B cell (primary cell): ENCODE data around the gene FAM161B. TPM values are rescaled to one million over a fixed set of nuclear protein-coding genes. Genes with fewer than 3 reads are reported as not detected.

Experiments used
- ATAC-seq: fragments of 200-7000 bp; cut with Tn5 transposase; one replicate; pipeline ENCODE4 v1.10.0; 2021; ENCODE audit warnings: low read depth, mild to moderate bottlenecking, moderate number of reproducible peaks, moderate library complexity
- CTCF ChIA-PET: fragments of 350-600 bp; sonication (Branson Sonifier 250); formaldehyde crosslinking; loops from one replicate; lab custom pipeline; 2021; ENCODE audit warnings: antibody characterized with exemption, inconsistent platforms; lab: Charles Lee
- POLR2A ChIA-PET: fragments of 350-600 bp; sonication (Branson Sonifier 250); formaldehyde crosslinking; loops from one replicate; lab custom pipeline; 2021; ENCODE audit warnings: antibody characterized with exemption; lab: Charles Lee
- DNase-seq: peaks from one replicate; pipeline ENCODE4 v3.0.0; 2013
- H2AFZ ChIP-seq: 2 replicates; pipeline ENCODE4 v1.6.1; 2012; ENCODE audit warnings: mild to moderate bottlenecking, low read depth, low read length; ENCODE audit not compliant: insufficient read depth, poor library complexity, severe bottlenecking
- H3K27ac ChIP-seq, 2 donors: 1 replicate in 1 of 2; 2 replicates in 1 of 2; pipeline ENCODE4 v1.5.1; 2012 to 2013; ENCODE audit warnings: low read length in 2 of 2, mild to moderate bottlenecking in 2 of 2, moderate library complexity in 1 of 2
- H3K27me3 ChIP-seq, 4 experiments: fragments of 200-600 bp in 1 of 4; sonication (generic) in 1 of 4; replicated peaks in 1 of 4; 1 replicate in 2 of 4; 2 replicates in 2 of 4; pipeline versions ENCODE4 v1.6.1 to v1.7.0; 2013 to 2016; ENCODE audit warnings: low read length in 3 of 4, mild to moderate bottlenecking in 2 of 4, mixed read lengths in 1 of 4, moderate library complexity in 1 of 4; ENCODE audit not compliant: insufficient read depth in 4 of 4, control insufficient read depth in 3 of 4; ENCODE audit errors: control extremely low read depth in 1 of 4
- H3K36me3 ChIP-seq, 2 experiments: replicated peaks in 1 of 2; 1 replicate in 1 of 2; 2 replicates in 1 of 2; pipeline versions ENCODE4 v1.6.1 to v1.7.1; 2013; ENCODE audit warnings: low read length in 1 of 2; ENCODE audit not compliant: insufficient read depth in 2 of 2, control insufficient read depth in 1 of 2; ENCODE audit errors: control extremely low read depth in 1 of 2, extremely low read depth in 1 of 2
- H3K4me1 ChIP-seq, 2 donors: fragments of 200-600 bp in 1 of 2; sonication (generic) in 1 of 2; 1 replicate in 1 of 2; 2 replicates in 1 of 2; pipeline versions ENCODE4 v1.5.1 to v1.6.1; 2013 to 2017; ENCODE audit warnings: low read length in 2 of 2; ENCODE audit not compliant: control insufficient read depth in 2 of 2, insufficient read depth in 2 of 2
- H3K4me2 ChIP-seq: replicated peaks from 2 replicates; pipeline ENCODE3; 2012; ENCODE audit warnings: mild to moderate bottlenecking, low read depth, low read length; ENCODE audit not compliant: poor library complexity, severe bottlenecking
- H3K4me3 ChIP-seq, 5 experiments: fragments of 200-600 bp in 1 of 5; sonication (generic) in 1 of 5; 1 replicate in 3 of 5; 2 replicates in 2 of 5; pipeline versions ENCODE4 v1.5.1 to v1.7.0; 2011 to 2016; ENCODE audit warnings: low read length in 4 of 5, mild to moderate bottlenecking in 4 of 5, low read depth in 2 of 5, control low read depth in 1 of 5, moderate library complexity in 1 of 5; ENCODE audit not compliant: insufficient read depth in 1 of 5; ENCODE audit errors: control extremely low read depth in 1 of 5, extremely low read depth in 1 of 5
- H3K79me2 ChIP-seq: fragments of 200-600 bp; sonication (generic); one replicate; pipeline ENCODE4 v1.6.0; 2016; ENCODE audit warnings: low read length; ENCODE audit not compliant: control insufficient read depth, insufficient read depth
- H3K9ac ChIP-seq: fragments of 200-600 bp; sonication (generic); 2 replicates; pipeline ENCODE4 v1.6.1; 2017; ENCODE audit warnings: mild to moderate bottlenecking, low read length, moderate library complexity
- H3K9me3 ChIP-seq, 3 donors: one replicate each; pipeline versions ENCODE4 v1.6.1 to v1.7.1; 2013; ENCODE audit warnings: low read length in 2 of 3; ENCODE audit not compliant: control insufficient read depth in 2 of 3, insufficient read depth in 1 of 3; ENCODE audit errors: control extremely low read depth in 1 of 3
- H4K20me1 ChIP-seq: 2 replicates; pipeline ENCODE4 v1.6.0; 2012; ENCODE audit warnings: mild to moderate bottlenecking, low read length; ENCODE audit not compliant: insufficient read depth, control insufficient read depth, poor library complexity, severe bottlenecking
- H3K27ac Mint-ChIP-seq: one replicate; pipeline ENCODE4 v1.8.0; 2021; ENCODE audit warnings: mixed read lengths
- H3K27me3 Mint-ChIP-seq: one replicate; pipeline ENCODE4 v1.8.0; 2021; ENCODE audit warnings: mixed read lengths
- H3K4me1 Mint-ChIP-seq: one replicate; pipeline ENCODE4 v1.8.0; 2021; ENCODE audit warnings: mixed read lengths
- H3K4me3 Mint-ChIP-seq: one replicate; pipeline ENCODE4 v1.8.0; 2021; ENCODE audit warnings: mixed read lengths
- H3K9me3 Mint-ChIP-seq: one replicate; pipeline ENCODE4 v1.8.0; 2022; ENCODE audit warnings: mixed read lengths; ENCODE audit not compliant: insufficient read depth
- EZH2 ChIP-seq: IDR thresholded peaks from 2 replicates; pipeline ENCODE4 v1.6.1; 2012; ENCODE audit warnings: borderline replicate concordance, low read depth, mild to moderate bottlenecking, moderate library complexity, low read length; ENCODE audit not compliant: insufficient read depth, poor library complexity, severe bottlenecking
- WGBS: methylation state at CpG from one replicate; pipeline ENCODE4 v1.1.5; 2013; ENCODE audit warnings: missing lambda C conversion rate; ENCODE audit not compliant: insufficient coverage; 5-methylcytosine and 5-hydroxymethylcytosine counted together
- intact Hi-C: fragments of 100-400 bp; cut with micrococcal nuclease; formaldehyde crosslinking; loops from one replicate; pipeline ENCODE4 v1.10.0; 2022
- polyA plus RNA-seq: library from polyadenylated mRNA; depleted of rRNA; stranded (reverse); fragments of >200 nt; gene quantifications from 2 replicates; pipeline ENCODE4 v1.2.3, GENCODE V29; 2012
- total RNA-seq, 2 donors: library from RNA; stranded (reverse); fragments of 120-200 nt in 1 of 2; gene quantifications; 1 replicate in 1 of 2; 2 replicates in 1 of 2; pipeline versions ENCODE4 v1.2.3 to v1.2.4, GENCODE V29; 2013 to 2022
- TF ChIP-seq, protein P1 (sequence below): fragments of 200-600 bp; IDR thresholded peaks from one replicate; pipeline ENCODE4 v1.8.0; 2022; ENCODE audit warnings: antibody characterized with exemption, mild to moderate bottlenecking

Gene FAM161B
- total and polyA plus RNA-seq, 2 donors (not counting 1 experiment from before 2014, with no cell fraction given): 1.6 to 5.9 TPM

DNA sequence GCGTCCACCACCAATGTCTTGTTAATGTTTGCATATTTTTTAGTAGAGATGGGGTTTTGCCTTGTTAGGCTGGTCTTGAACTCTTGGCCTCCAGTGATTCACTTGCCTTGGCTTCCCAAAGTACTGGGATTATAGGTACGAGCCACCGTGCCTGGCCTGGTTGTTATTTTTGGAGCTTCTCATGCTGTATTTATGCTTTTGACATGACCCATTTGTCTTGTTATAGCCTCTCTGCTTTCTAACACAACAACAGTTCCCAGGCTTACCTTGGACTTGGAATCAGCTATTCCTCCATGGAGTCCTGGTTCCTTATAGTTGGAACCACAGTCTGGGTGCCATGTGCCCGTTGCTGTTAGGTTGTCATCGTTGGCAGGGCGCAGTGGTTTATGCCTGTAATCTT lies 33.6 kb downstream of the FAM161B start:
- no peak for TF ChIP-seq EZH2

GRCh38 chr14:73913256-73913655 lies 36.6 kb downstream of the FAM161B start:
- H3K4me2 ChIP-seq: no peak overlapping the region
- no peak overlapping the region for H3K27ac Mint-ChIP-seq
- peaks cover 17 to 60% of the 10 kb centered on the region in 2 experiments for H3K36me3 ChIP-seq
- no peak overlapping the region for H3K9ac ChIP-seq
- no peaks in the 10 kb centered on the region for H3K27me3 ChIP-seq
- ChIA-PET CTCF (interaction anchor here (0.6 kb wide), 1 partner anchor 555 kb away, joined by 3 read pairs; no protein-coding TSS in a partner anchor), POLR2A (no interaction called here)
- no peaks in the 10 kb centered on the region for H3K9me3 Mint-ChIP-seq
- intact Hi-C loops: no loop called here
- ATAC-seq (no peak), DNase-seq (no peak)
- H3K4me3 Mint-ChIP-seq: no peak overlapping the region
- H3K9me3 ChIP-seq: peaks cover 0 to 5% (median 0%) of the 10 kb centered on the region in 3 donors
- no peaks in the 10 kb centered on the region for H4K20me1 ChIP-seq
- H3K4me1 ChIP-seq: no peaks in the 10 kb centered on the region
- no peak overlapping the region for H3K27ac ChIP-seq
- no peak overlapping the region for H3K4me3 ChIP-seq
- peaks cover 22% of the 10 kb centered on the region for H3K79me2 ChIP-seq
- H3K4me1 Mint-ChIP-seq: no peaks in the 10 kb centered on the region
- no peaks in the 10 kb centered on the region for H3K27me3 Mint-ChIP-seq
- no peak overlapping the region for H2AFZ ChIP-seq
- WGBS: 100% methylated on average over 2 of the region's 3 CpGs
- TF ChIP-seq, protein P1, sequence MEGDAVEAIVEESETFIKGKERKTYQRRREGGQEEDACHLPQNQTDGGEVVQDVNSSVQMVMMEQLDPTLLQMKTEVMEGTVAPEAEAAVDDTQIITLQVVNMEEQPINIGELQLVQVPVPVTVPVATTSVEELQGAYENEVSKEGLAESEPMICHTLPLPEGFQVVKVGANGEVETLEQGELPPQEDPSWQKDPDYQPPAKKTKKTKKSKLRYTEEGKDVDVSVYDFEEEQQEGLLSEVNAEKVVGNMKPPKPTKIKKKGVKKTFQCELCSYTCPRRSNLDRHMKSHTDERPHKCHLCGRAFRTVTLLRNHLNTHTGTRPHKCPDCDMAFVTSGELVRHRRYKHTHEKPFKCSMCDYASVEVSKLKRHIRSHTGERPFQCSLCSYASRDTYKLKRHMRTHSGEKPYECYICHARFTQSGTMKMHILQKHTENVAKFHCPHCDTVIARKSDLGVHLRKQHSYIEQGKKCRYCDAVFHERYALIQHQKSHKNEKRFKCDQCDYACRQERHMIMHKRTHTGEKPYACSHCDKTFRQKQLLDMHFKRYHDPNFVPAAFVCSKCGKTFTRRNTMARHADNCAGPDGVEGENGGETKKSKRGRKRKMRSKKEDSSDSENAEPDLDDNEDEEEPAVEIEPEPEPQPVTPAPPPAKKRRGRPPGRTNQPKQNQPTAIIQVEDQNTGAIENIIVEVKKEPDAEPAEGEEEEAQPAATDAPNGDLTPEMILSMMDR: no peak
- TF ChIP-seq EZH2: no peak

More for the DNA sequence above, 33.6 kb downstream of the FAM161B start:
- H3K9me3 Mint-ChIP-seq: no peaks in the 10 kb centered on the region
- intact Hi-C loops: no loop called here
- no peak overlapping the region for H2AFZ ChIP-seq
- H3K27me3 ChIP-seq: no peaks in the 10 kb centered on the region
- H3K4me3 ChIP-seq: no peak overlapping the region
- H3K27ac ChIP-seq: no peak overlapping the region
- no peaks in the 10 kb centered on the region for H3K4me1 Mint-ChIP-seq
- no peak for DNase-seq
- 100% methylated on average over 1 of the region's 6 CpGs for WGBS
- peaks cover 0 to 5% (median 0%) of the 10 kb centered on the region in 3 donors for H3K9me3 ChIP-seq
- no peak overlapping the region for H3K4me2 ChIP-seq
- H4K20me1 ChIP-seq: peaks cover 10% of the 10 kb centered on the region
- H3K36me3 ChIP-seq: peaks cover 18 to 64% of the 10 kb centered on the region in 2 experiments
- POLR2A ChIA-PET: interaction anchor here (0.6 kb wide), 1 partner anchor 222 kb away, joined by 3 read pairs; no protein-coding TSS in a partner anchor
- H3K79me2 ChIP-seq: peaks cover 18% of the 10 kb centered on the region
- no peak overlapping the region for H3K4me3 Mint-ChIP-seq
- H3K27ac Mint-ChIP-seq: no peak overlapping the region
- ATAC-seq: no peak
- no peaks in the 10 kb centered on the region for H3K27me3 Mint-ChIP-seq
- H3K9ac ChIP-seq: no peak overlapping the region
- no peaks in the 10 kb centered on the region for H3K4me1 ChIP-seq
- CTCF ChIA-PET: interaction anchor here (1.1 kb wide), 1 partner anchor 121 kb away, joined by 5 read pairs; no protein-coding TSS in a partner anchor
